Measurements from ENCODE around the gene CHD9.

CHD9 gene

GRCh38 chr16:53357955-53358354, 303.2 kb downstream of the CHD9 start:
- 85% methylated on average over 3 of the region's 4 CpGs for WGBS (ENCODE audit: insufficient coverage)
- H3K4me3 ChIP-seq (ENCODE audit: control insufficient read depth in 1 of 7, extremely low read depth in 1 of 7, insufficient read depth in 4 of 7, low read depth in 2 of 7, low read length in 6 of 7), result no peak overlapping the region
- POLR2A ChIA-PET, result no interaction called here

DNA sequence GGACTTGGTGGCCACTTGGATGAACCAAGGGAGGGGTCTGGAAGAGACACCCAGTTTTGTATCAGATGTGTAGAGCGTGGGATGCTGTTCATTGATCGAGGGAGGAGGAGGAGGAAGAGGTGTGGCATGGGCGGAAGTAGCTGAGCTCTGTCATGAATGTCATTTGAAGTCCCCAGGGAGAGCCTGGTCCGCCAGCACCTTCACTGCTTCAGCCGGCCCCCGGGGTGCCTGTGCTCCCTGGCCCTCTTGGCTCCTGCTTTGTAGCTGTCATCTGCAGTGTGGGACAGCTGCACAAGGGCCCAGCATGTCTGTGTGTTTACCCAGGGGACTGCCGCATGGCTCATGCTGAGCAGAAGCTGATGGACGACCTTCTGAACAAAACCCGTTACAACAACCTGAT, 304.1 kb downstream of the CHD9 start:
- H3K4me1 ChIP-seq (ENCODE audit: control extremely low read depth in 1 of 4, control insufficient read depth in 4 of 4, insufficient read depth in 4 of 4, low read length in 3 of 4), result no peaks in the 10 kb centered on the region
- no peaks in the 10 kb centered on the region for H3K9me3 ChIP-seq (ENCODE audit: control extremely low read depth in 1 of 5, control insufficient read depth in 4 of 5, insufficient read depth in 2 of 5, low read depth in 1 of 5, low read length in 4 of 5)
- WGBS (ENCODE audit: insufficient coverage), result 95% methylated on average over 9 of the region's 9 CpGs
- ChIA-PET CTCF (no interaction called here), POLR2A (no interaction called here)
- no peaks in the 10 kb centered on the region for H3K36me3 ChIP-seq (ENCODE audit: control insufficient read depth in 4 of 4, insufficient read depth in 4 of 4, low read length in 3 of 4)
- H3K27ac ChIP-seq (ENCODE audit: insufficient read depth in 1 of 2, low read depth in 1 of 2, low read length in 2 of 2, poor library complexity in 1 of 2, severe bottlenecking in 2 of 2), result no peak overlapping the region
- H3K4me3 ChIP-seq (ENCODE audit: control insufficient read depth in 1 of 7, extremely low read depth in 1 of 7, insufficient read depth in 4 of 7, low read depth in 2 of 7, low read length in 6 of 7), result no peak overlapping the region
- peaks cover 0 to 19% (median 2%) of the 10 kb centered on the region in 5 experiments for H3K27me3 ChIP-seq (replicated peaks in 2 of 5; ENCODE audit: control insufficient read depth in 4 of 5, insufficient read depth in 5 of 5, low read length in 4 of 5)
- DNase-seq, result no peak

More at GRCh38 chr16:53357955-53358354, 303.2 kb downstream of the CHD9 start:
- CTCF ChIA-PET, result no interaction called here
- no peaks in the 10 kb centered on the region for H3K4me1 ChIP-seq (ENCODE audit: control extremely low read depth in 1 of 4, control insufficient read depth in 4 of 4, insufficient read depth in 4 of 4, low read length in 3 of 4)
- H3K27ac ChIP-seq (ENCODE audit: insufficient read depth in 1 of 2, low read depth in 1 of 2, low read length in 2 of 2, poor library complexity in 1 of 2, severe bottlenecking in 2 of 2), result no peak overlapping the region
- H3K36me3 ChIP-seq (ENCODE audit: control insufficient read depth in 4 of 4, insufficient read depth in 4 of 4, low read length in 3 of 4), result no peaks in the 10 kb centered on the region
- DNase-seq, result no peak
- H3K27me3 ChIP-seq (replicated peaks in 2 of 5; ENCODE audit: control insufficient read depth in 4 of 5, insufficient read depth in 5 of 5, low read length in 4 of 5), result peaks cover 0 to 15% (median 2%) of the 10 kb centered on the region in 5 experiments
- H3K9me3 ChIP-seq (ENCODE audit: control extremely low read depth in 1 of 5, control insufficient read depth in 4 of 5, insufficient read depth in 2 of 5, low read depth in 1 of 5, low read length in 4 of 5), result no peaks in the 10 kb centered on the region

- Histone ChIP-seq H3K27ac (ENCODE audit: insufficient read depth in 1 of 2, low read depth in 1 of 2, low read length in 2 of 2, poor library complexity in 1 of 2, severe bottlenecking in 2 of 2) (no peak overlapping the region), H3K36me3 (ENCODE audit: control insufficient read depth in 4 of 4, insufficient read depth in 4 of 4, low read length in 3 of 4) (no peaks in the 10 kb centered on the region), H3K4me3 (ENCODE audit: control insufficient read depth in 1 of 7, extremely low read depth in 1 of 7, insufficient read depth in 4 of 7, low read depth in 2 of 7, low read length in 6 of 7) (peak overlapping the region in 1 of 7 experiments; percentile 27), H3K4me1 (ENCODE audit: control extremely low read depth in 1 of 4, control insufficient read depth in 4 of 4, insufficient read depth in 4 of 4, low read length in 3 of 4) (peaks cover 0 to 7% (median 4%) of the 10 kb centered on the region in 4 experiments), H3K27me3 (replicated peaks in 2 of 5; ENCODE audit: control insufficient read depth in 4 of 5, insufficient read depth in 5 of 5, low read length in 4 of 5) (peaks cover 10 to 60% (median 34%) of the 10 kb centered on the region in 5 experiments), H3K9me3 (ENCODE audit: control extremely low read depth in 1 of 5, control insufficient read depth in 4 of 5, insufficient read depth in 2 of 5, low read depth in 1 of 5, low read length in 4 of 5) (peaks cover 0 to 5% (median 0%) of the 10 kb centered on the region in 5 experiments)
- DNase-seq, result peak in 2 of 3 donors; percentile 24 to 29
- ChIA-PET POLR2A (no interaction called here), CTCF (interaction anchor here (1.2 kb wide), 1 partner anchor 14 kb away, joined by 3 read pairs; no protein-coding TSS in a partner anchor)
- WGBS (ENCODE audit: insufficient coverage), result no CpG with 5 or more reads among the region's 1 CpG
Measured at GRCh38 chr16:53369921-53370320, 315.1 kb downstream of the CHD9 start.

GRCh38 chr16:53370827-53371226, 316.0 kb downstream of the CHD9 start:
- Histone ChIP-seq H3K9me3 (ENCODE audit: control extremely low read depth in 1 of 5, control insufficient read depth in 4 of 5, insufficient read depth in 2 of 5, low read depth in 1 of 5, low read length in 4 of 5) (peaks cover 0 to 5% (median 0%) of the 10 kb centered on the region in 5 experiments), H3K4me3 (ENCODE audit: control insufficient read depth in 1 of 7, extremely low read depth in 1 of 7, insufficient read depth in 4 of 7, low read depth in 2 of 7, low read length in 6 of 7) (peak overlapping the region in 1 of 7 experiments; percentile 54), H3K4me1 (ENCODE audit: control extremely low read depth in 1 of 4, control insufficient read depth in 4 of 4, insufficient read depth in 4 of 4, low read length in 3 of 4) (peaks cover 0 to 7% (median 4%) of the 10 kb centered on the region in 4 experiments), H3K27ac (ENCODE audit: insufficient read depth in 1 of 2, low read depth in 1 of 2, low read length in 2 of 2, poor library complexity in 1 of 2, severe bottlenecking in 2 of 2) (no peak overlapping the region), H3K36me3 (ENCODE audit: control insufficient read depth in 4 of 4, insufficient read depth in 4 of 4, low read length in 3 of 4) (no peaks in the 10 kb centered on the region), H3K27me3 (replicated peaks in 2 of 5; ENCODE audit: control insufficient read depth in 4 of 5, insufficient read depth in 5 of 5, low read length in 4 of 5) (peaks cover 10 to 65% (median 39%) of the 10 kb centered on the region in 5 experiments)
- POLR2A ChIA-PET, result no interaction called here
- no peak for DNase-seq
- CTCF ChIA-PET, result no interaction called here

GRCh38 chr16:53372992-53373871, 318.4 kb downstream of the CHD9 start:
- Histone ChIP-seq H3K4me1 (ENCODE audit: control extremely low read depth in 1 of 4, control insufficient read depth in 4 of 4, insufficient read depth in 4 of 4, low read length in 3 of 4) (peaks cover 0 to 7% (median 4%) of the 10 kb centered on the region in 4 experiments), H3K27ac (ENCODE audit: insufficient read depth in 1 of 2, low read depth in 1 of 2, low read length in 2 of 2, poor library complexity in 1 of 2, severe bottlenecking in 2 of 2) (no peak overlapping the region), H3K4me3 (ENCODE audit: control insufficient read depth in 1 of 7, extremely low read depth in 1 of 7, insufficient read depth in 4 of 7, low read depth in 2 of 7, low read length in 6 of 7) (peak overlapping the region in 4 of 7 experiments; percentile 19 to 57 (median 46)), H3K36me3 (ENCODE audit: control insufficient read depth in 4 of 4, insufficient read depth in 4 of 4, low read length in 3 of 4) (no peaks in the 10 kb centered on the region), H3K27me3 (replicated peaks in 2 of 5; ENCODE audit: control insufficient read depth in 4 of 5, insufficient read depth in 5 of 5, low read length in 4 of 5) (peaks cover 10 to 59% (median 38%) of the 10 kb centered on the region in 5 experiments), H3K9me3 (ENCODE audit: control extremely low read depth in 1 of 5, control insufficient read depth in 4 of 5, insufficient read depth in 2 of 5, low read depth in 1 of 5, low read length in 4 of 5) (peaks cover 0 to 5% (median 0%) of the 10 kb centered on the region in 5 experiments)
- peak in 2 of 3 donors; percentile 18 to 27 for DNase-seq
- CTCF ChIA-PET, result no interaction called here
- POLR2A ChIA-PET, result no interaction called here
- 24% methylated on average over 39 of the region's 56 CpGs for WGBS (ENCODE audit: insufficient coverage)

GRCh38 chr16:53374800-53375199, 320.0 kb downstream of the CHD9 start:
- H3K27ac ChIP-seq (ENCODE audit: insufficient read depth in 1 of 2, low read depth in 1 of 2, low read length in 2 of 2, poor library complexity in 1 of 2, severe bottlenecking in 2 of 2), result no peak overlapping the region
- peaks cover 0 to 5% (median 0%) of the 10 kb centered on the region in 5 experiments for H3K9me3 ChIP-seq (ENCODE audit: control extremely low read depth in 1 of 5, control insufficient read depth in 4 of 5, insufficient read depth in 2 of 5, low read depth in 1 of 5, low read length in 4 of 5)
- no peak for DNase-seq
- H3K36me3 ChIP-seq (ENCODE audit: control insufficient read depth in 4 of 4, insufficient read depth in 4 of 4, low read length in 3 of 4), result no peaks in the 10 kb centered on the region
- CTCF ChIA-PET, result no interaction called here
- WGBS (ENCODE audit: insufficient coverage), result 100% methylated on average over 5 of the region's 5 CpGs
- POLR2A ChIA-PET, result no interaction called here
- no peak overlapping the region for H3K4me3 ChIP-seq (ENCODE audit: control insufficient read depth in 1 of 7, extremely low read depth in 1 of 7, insufficient read depth in 4 of 7, low read depth in 2 of 7, low read length in 6 of 7)
- peaks cover 10 to 54% (median 38%) of the 10 kb centered on the region in 5 experiments for H3K27me3 ChIP-seq (replicated peaks in 2 of 5; ENCODE audit: control insufficient read depth in 4 of 5, insufficient read depth in 5 of 5, low read length in 4 of 5)
- peaks cover 0 to 7% (median 4%) of the 10 kb centered on the region in 4 experiments for H3K4me1 ChIP-seq (ENCODE audit: control extremely low read depth in 1 of 4, control insufficient read depth in 4 of 4, insufficient read depth in 4 of 4, low read length in 3 of 4)

DNA sequence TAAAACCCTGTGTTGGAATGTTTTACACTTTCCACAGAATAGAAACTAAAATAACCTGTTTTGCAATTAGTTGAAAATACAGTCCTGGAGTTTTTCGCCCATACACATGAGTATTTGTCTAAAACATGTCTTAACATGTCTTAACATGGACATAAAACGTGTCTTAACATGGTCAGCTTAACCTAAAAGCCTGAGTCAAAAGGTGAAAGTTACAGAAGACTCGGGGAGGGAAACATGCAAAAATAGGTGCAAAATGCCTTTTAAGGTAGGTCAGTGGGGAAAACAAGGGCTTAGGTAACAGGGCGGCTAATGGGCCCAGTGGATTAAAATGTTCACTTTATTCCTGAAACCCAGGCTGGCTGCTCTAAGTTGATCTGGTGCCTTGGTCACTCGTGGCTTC, 323.3 kb downstream of the CHD9 start:
- H3K36me3 ChIP-seq (ENCODE audit: control insufficient read depth in 4 of 4, insufficient read depth in 4 of 4, low read length in 3 of 4), result no peaks in the 10 kb centered on the region
- H3K9me3 ChIP-seq (ENCODE audit: control extremely low read depth in 1 of 5, control insufficient read depth in 4 of 5, insufficient read depth in 2 of 5, low read depth in 1 of 5, low read length in 4 of 5), result peaks cover 0 to 5% (median 0%) of the 10 kb centered on the region in 5 experiments
- ChIA-PET POLR2A (no interaction called here), CTCF (no interaction called here)
- peaks cover 5 to 25% (median 17%) of the 10 kb centered on the region in 5 experiments for H3K27me3 ChIP-seq (replicated peaks in 2 of 5; ENCODE audit: control insufficient read depth in 4 of 5, insufficient read depth in 5 of 5, low read length in 4 of 5)
- WGBS (ENCODE audit: insufficient coverage), result 33% methylated on average over 3 of the region's 5 CpGs
- H3K4me3 ChIP-seq (ENCODE audit: control insufficient read depth in 1 of 7, extremely low read depth in 1 of 7, insufficient read depth in 4 of 7, low read depth in 2 of 7, low read length in 6 of 7), result no peak overlapping the region
- DNase-seq, result no peak
- no peak overlapping the region for H3K27ac ChIP-seq (ENCODE audit: insufficient read depth in 1 of 2, low read depth in 1 of 2, low read length in 2 of 2, poor library complexity in 1 of 2, severe bottlenecking in 2 of 2)
- H3K4me1 ChIP-seq (ENCODE audit: control extremely low read depth in 1 of 4, control insufficient read depth in 4 of 4, insufficient read depth in 4 of 4, low read length in 3 of 4), result peaks cover 0 to 5% (median 1%) of the 10 kb centered on the region in 4 experiments

Measured in common myeloid progenitor, CD34-positive (primary cell).